ENCODE results near the gene OGDH.

DNA sequence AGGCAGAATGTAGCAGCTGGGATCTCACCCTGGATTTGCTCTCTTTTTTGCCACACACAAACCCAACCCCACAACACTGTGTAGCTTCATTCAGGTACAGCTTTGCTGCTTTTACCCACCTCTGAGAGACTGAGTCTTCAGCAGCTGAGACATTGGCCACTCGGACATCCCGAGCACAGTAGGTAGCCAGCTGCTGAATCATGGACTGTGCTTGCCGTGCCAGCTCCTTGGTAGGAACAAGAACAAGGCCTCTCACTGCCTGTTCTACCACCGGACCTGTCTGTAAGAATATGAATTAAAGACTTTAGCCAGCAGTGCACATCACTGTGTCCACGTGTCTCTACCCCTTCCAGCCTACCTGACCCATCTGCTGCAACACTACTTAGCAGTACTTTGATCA is 33.7 kb upstream of the OGDH start:
- TF ChIP-seq, protein P1, sequence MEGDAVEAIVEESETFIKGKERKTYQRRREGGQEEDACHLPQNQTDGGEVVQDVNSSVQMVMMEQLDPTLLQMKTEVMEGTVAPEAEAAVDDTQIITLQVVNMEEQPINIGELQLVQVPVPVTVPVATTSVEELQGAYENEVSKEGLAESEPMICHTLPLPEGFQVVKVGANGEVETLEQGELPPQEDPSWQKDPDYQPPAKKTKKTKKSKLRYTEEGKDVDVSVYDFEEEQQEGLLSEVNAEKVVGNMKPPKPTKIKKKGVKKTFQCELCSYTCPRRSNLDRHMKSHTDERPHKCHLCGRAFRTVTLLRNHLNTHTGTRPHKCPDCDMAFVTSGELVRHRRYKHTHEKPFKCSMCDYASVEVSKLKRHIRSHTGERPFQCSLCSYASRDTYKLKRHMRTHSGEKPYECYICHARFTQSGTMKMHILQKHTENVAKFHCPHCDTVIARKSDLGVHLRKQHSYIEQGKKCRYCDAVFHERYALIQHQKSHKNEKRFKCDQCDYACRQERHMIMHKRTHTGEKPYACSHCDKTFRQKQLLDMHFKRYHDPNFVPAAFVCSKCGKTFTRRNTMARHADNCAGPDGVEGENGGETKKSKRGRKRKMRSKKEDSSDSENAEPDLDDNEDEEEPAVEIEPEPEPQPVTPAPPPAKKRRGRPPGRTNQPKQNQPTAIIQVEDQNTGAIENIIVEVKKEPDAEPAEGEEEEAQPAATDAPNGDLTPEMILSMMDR (IDR thresholded peaks at IDR 0.05): no peak
- TF ChIP-seq POLR2A (IDR thresholded peaks at IDR 0.05) (no peak), POLR2AphosphoS5 (IDR thresholded peaks at IDR 0.05) (no peak), EP300 (IDR thresholded peaks at IDR 0.05) (no peak)

Data from suprapubic skin (tissue), 4 donors.